GM19025 (cell line): ENCODE measurements around the gene SAXO1.

Experiments
- ATAC-seq: cut with Tn5 transposase; IDR thresholded peaks from one replicate; pipeline ENCODE4 v1.9.1; 2021; ENCODE audit warnings: mild to moderate bottlenecking, low read depth, moderate library complexity; ENCODE audit not compliant: unreplicated experiment

Gene SAXO1

GRCh38 chr9:18890372-18890771 lies 142.6 kb downstream of the SAXO1 start:
- ATAC-seq: peak; percentile 72

- no peak for ATAC-seq
Measured at GRCh38 chr9:18889550-18889949, 143.5 kb downstream of the SAXO1 start.

- no peak for ATAC-seq
Measured at GRCh38 chr9:18888290-18888689, 144.7 kb downstream of the SAXO1 start.

GRCh38 chr9:18887546-18887945 lies 145.5 kb downstream of the SAXO1 start:
- ATAC-seq: no peak

GRCh38 chr9:18881758-18882157 lies 151.3 kb downstream of the SAXO1 start:
- ATAC-seq: no peak

GRCh38 chr9:18877984-18878383 lies 155.0 kb downstream of the SAXO1 start:
- ATAC-seq: no peak
